HepG2 (cell line): Measurements from ENCODE around the gene PRKAR1A. TPM values are rescaled to one million over a fixed set of nuclear protein-coding genes. Genes with fewer than 3 reads are reported as not detected.
A peak's percentile ranks its signal among the peaks of the same experiment; 100 is the strongest.

Experiments
- ATAC-seq: fragments of 200-7000 bp; cut with Tn5 transposase; 3 replicates; pipeline ENCODE4 v1.9.1; 2020; ENCODE audit warnings: mild to moderate bottlenecking, moderate library complexity
- BruUV-seq: library from RNA; stranded (reverse); fragments of 400-500 nt; replicated peaks from 2 replicates; lab custom pipeline; 2021; lab: Mats Ljungman, UMichigan
- CTCF ChIA-PET: fragments of 300-600 bp; formaldehyde crosslinking; extraction: SDS; loops from one replicate; lab custom pipeline; 2021; ENCODE audit warnings: low total read pairs, inconsistent platforms, low intra/inter-chr PET ratio; lab: Yijun Ruan, JAX
- POLR2A ChIA-PET: fragments of 350-600 bp; sonication (Branson Sonifier 250); formaldehyde crosslinking; loops from one replicate; lab custom pipeline; 2020; ENCODE audit warnings: antibody characterized with exemption, inconsistent platforms; lab: Yijun Ruan, JAX
- DNase-seq: peaks from one replicate; pipeline ENCODE4 v3.0.0-alpha.2; 2015; ENCODE audit warnings: low spot score
- FAIRE-seq: peaks from 3 replicates; lab custom pipeline; 2011; peaks lifted over from hg19 to GRCh38; lab: Jason Lieb, UNC
- H2AFZ ChIP-seq: one replicate; pipeline ENCODE4 v1.6.1; 2011; ENCODE audit warnings: low read length, inconsistent platforms
- H3K27ac ChIP-seq: fragments of 300-600 bp; 3 replicates; pipeline ENCODE4 v1.8.0; 2011; ENCODE audit warnings: mixed run types, mild to moderate bottlenecking, mixed read lengths, low read length, inconsistent platforms; ENCODE audit not compliant: insufficient read depth; ENCODE audit errors: extremely low read length
- H3K27me3 ChIP-seq, 2 experiments: fragments of 200-600 bp in 1 of 2; 2 replicates in 1 of 2; 3 replicates in 1 of 2; pipeline versions ENCODE4 v1.6.0 to v1.8.0; 2011; ENCODE audit warnings: low read length in 2 of 2, mild to moderate bottlenecking in 2 of 2, moderate library complexity in 2 of 2, inconsistent platforms in 1 of 2; ENCODE audit not compliant: insufficient read depth in 2 of 2, control insufficient read depth in 1 of 2
- H3K36me3 ChIP-seq, 2 experiments: fragments of 200-600 bp in 1 of 2; replicated peaks in 1 of 2; 2 replicates in 1 of 2; 3 replicates in 1 of 2; pipeline versions ENCODE4 v1.5.1 to v1.8.0; 2011; ENCODE audit warnings: low read length in 2 of 2, inconsistent platforms in 1 of 2; ENCODE audit not compliant: insufficient read depth in 2 of 2, control insufficient read depth in 1 of 2
- H3K4me1 ChIP-seq: 2 replicates; pipeline ENCODE4 v1.5.1; 2012; ENCODE audit warnings: low read length, inconsistent platforms; ENCODE audit not compliant: insufficient read depth
- H3K4me2 ChIP-seq: 2 replicates; pipeline ENCODE4 v1.6.0; 2011; ENCODE audit warnings: low read depth, low read length, inconsistent platforms
- H3K4me3 ChIP-seq, 3 experiments: fragments of 200-600 bp in 1 of 3; sonication (generic), shearing (Covaris generic) in 1 of 3; replicated peaks in 1 of 3; 2 replicates each; pipeline ENCODE4 v1.5.1; 2011 to 2016; ENCODE audit warnings: low read length in 3 of 3, inconsistent platforms in 2 of 3, low read depth in 2 of 3, mild to moderate bottlenecking in 2 of 3, control low read depth in 1 of 3, mixed read lengths in 1 of 3; ENCODE audit not compliant: insufficient read depth in 1 of 3
- H3K79me2 ChIP-seq: one replicate; pipeline ENCODE4 v1.6.1; 2011; ENCODE audit warnings: low read length, inconsistent platforms; ENCODE audit not compliant: insufficient read depth
- H3K9ac ChIP-seq: 2 replicates; pipeline ENCODE4 v1.6.0; 2011; ENCODE audit warnings: mild to moderate bottlenecking, low read depth, low read length, inconsistent platforms; ENCODE audit not compliant: insufficient read depth
- H3K9me3 ChIP-seq: 2 replicates; pipeline ENCODE4 v1.5.1; 2012; ENCODE audit warnings: mild to moderate bottlenecking, low read length
- H4K20me1 ChIP-seq: 2 replicates; pipeline ENCODE4 v1.6.0; 2011; ENCODE audit warnings: inconsistent platforms, mild to moderate bottlenecking, low read length, moderate library complexity; ENCODE audit not compliant: insufficient read depth
- ARID2 ChIP-seq: sonication (generic); formaldehyde crosslinking; IDR thresholded peaks from 2 replicates; pipeline ENCODE4 v1.8.1; 2022; ENCODE audit warnings: mild to moderate bottlenecking, missing genetic modification reagents, borderline replicate concordance
- CBFB ChIP-seq: sonication (generic); formaldehyde crosslinking; IDR thresholded peaks from 2 replicates; pipeline ENCODE4 v1.4.0; 2020; ENCODE audit warnings: missing genetic modification reagents
- HNF4A ChIP-seq: sonication (generic); formaldehyde crosslinking; IDR thresholded peaks from 2 replicates; pipeline ENCODE4 v1.4.0; 2020; ENCODE audit warnings: missing genetic modification reagents
- HNF4G ChIP-seq, 2 experiments: sonication (generic) in 1 of 2; formaldehyde crosslinking in 1 of 2; IDR thresholded peaks; 2 replicates each; pipeline versions ENCODE4 v1.4.0 to v1.6.1; 2011 to 2020; ENCODE audit warnings: borderline replicate concordance in 2 of 2, low read depth in 2 of 2, mild to moderate bottlenecking in 2 of 2, low read length in 1 of 2, missing genetic modification reagents in 1 of 2, moderate library complexity in 1 of 2
- HOXD1 ChIP-seq: sonication (generic); formaldehyde crosslinking; IDR thresholded peaks from 2 replicates; pipeline ENCODE4 v1.5.0; 2020; ENCODE audit warnings: missing genetic modification reagents
- KMT2A ChIP-seq: sonication (generic); formaldehyde crosslinking; IDR thresholded peaks from 2 replicates; pipeline ENCODE4 v1.4.0; 2020; ENCODE audit warnings: missing genetic modification reagents
- RAD51 ChIP-seq: fragments of 450-650 bp; IDR thresholded peaks from 2 replicates; pipeline ENCODE4 v1.6.1; 2016; ENCODE audit warnings: borderline replicate concordance
- SMYD3 ChIP-seq: sonication (generic); formaldehyde crosslinking; IDR thresholded peaks from 2 replicates; pipeline ENCODE4 v1.8.1; 2023; ENCODE audit warnings: mild to moderate bottlenecking, missing genetic modification reagents
- SOX5 ChIP-seq: IDR thresholded peaks from 2 replicates; pipeline ENCODE4 v1.6.1; 2016; ENCODE audit warnings: borderline replicate concordance
- TEAD3 ChIP-seq: optimal IDR thresholded peaks from 2 replicates; pipeline ENCODE3; 2016; ENCODE audit warnings: borderline replicate concordance
- TFAP4 ChIP-seq: sonication (generic); IDR thresholded peaks from 2 replicates; pipeline ENCODE4 v1.6.1; 2016; ENCODE audit warnings: low read depth, borderline replicate concordance
- YEATS4 ChIP-seq: sonication (generic); formaldehyde crosslinking; IDR thresholded peaks from 2 replicates; pipeline ENCODE4 v1.4.0; 2020; ENCODE audit warnings: missing genetic modification reagents, borderline replicate concordance
- ZMYM4 ChIP-seq: sonication (generic); formaldehyde crosslinking; IDR thresholded peaks from 2 replicates; pipeline ENCODE4 v1.8.1; 2023; ENCODE audit warnings: mild to moderate bottlenecking, missing genetic modification reagents
- ZNF335 ChIP-seq: sonication (generic); formaldehyde crosslinking; IDR thresholded peaks from 2 replicates; pipeline ENCODE4 v1.4.0; 2020; ENCODE audit warnings: missing genetic modification reagents
- ZNF430 ChIP-seq: sonication (generic); formaldehyde crosslinking; IDR thresholded peaks from 2 replicates; pipeline ENCODE4 v1.9.0; 2021; ENCODE audit warnings: mild to moderate bottlenecking, missing genetic modification reagents
- ZNF770 ChIP-seq: sonication (generic); formaldehyde crosslinking; IDR thresholded peaks from 2 replicates; pipeline ENCODE4 v1.5.0; 2020; ENCODE audit warnings: mild to moderate bottlenecking, missing genetic modification reagents
- ZSCAN12 ChIP-seq: sonication (generic); formaldehyde crosslinking; IDR thresholded peaks from 2 replicates; pipeline ENCODE4 v1.9.0; 2021; ENCODE audit warnings: mild to moderate bottlenecking, missing genetic modification reagents
- ZSCAN31 ChIP-seq: sonication (generic); formaldehyde crosslinking; IDR thresholded peaks from 2 replicates; pipeline ENCODE4 v1.5.0; 2020; ENCODE audit warnings: low read depth, mild to moderate bottlenecking, missing genetic modification reagents
- WGBS: methylation state at CpG from one replicate; pipeline ENCODE4 v1.1.6; 2017; ENCODE audit warnings: low lambda C conversion rate; 5-methylcytosine and 5-hydroxymethylcytosine counted together
- in situ Hi-C: cut with HindIII; loops from 2 replicates; pipeline ENCODE4 v1.10.0; 2017; ENCODE audit warnings: low pct_unique_long_range_greater_than_20kb; ENCODE audit not compliant: extremely low pct_ligation_motif_present
- intact Hi-C: fragments of 100-400 bp; cut with micrococcal nuclease; formaldehyde crosslinking; loops from one replicate; pipeline ENCODE4 v1.10.0; 2022; ENCODE audit not compliant: unreplicated experiment
- polyA plus RNA-seq, 8 experiments: library from polyadenylated mRNA; depleted of rRNA in 3 of 8; stranded (reverse) in 7 of 8; unstranded in 1 of 8; fragments of >200 nt; fragmentation: Illumina TruSeq in 4 of 8; extraction: Trizol in 4 of 8; gene quantifications; 2 replicates each; pipeline versions ENCODE4 v1.2.1 to v1.2.3, GENCODE V29; 2011 to 2016; ENCODE audit warnings: low read depth in 4 of 8, missing spikeins in 1 of 8, mixed read lengths in 1 of 8; ENCODE audit not compliant: insufficient read depth in 1 of 8
- total RNA-seq, 5 experiments: library from RNA; depleted of rRNA; stranded (reverse); fragments of >200 nt; fragmentation: Illumina TruSeq; extraction: Trizol; gene quantifications; 2 replicates each; pipeline ENCODE4 v1.2.3, GENCODE V29; 2016; ENCODE audit warnings: low read depth in 1 of 5
- TF ChIP-seq, protein P1 (sequence below): sonication (generic); formaldehyde crosslinking; IDR thresholded peaks from 2 replicates; pipeline ENCODE4 v1.8.1; 2023; ENCODE audit warnings: missing genetic modification reagents, inconsistent platforms, borderline replicate concordance

The PRKAR1A gene
- total and polyA plus RNA-seq, 2 of the 13 experiments (the other 11 are each of a cell fraction or from before 2014, with no cell fraction given) = 265 to 266 TPM

GRCh38 chr17:68463211-68464019 is 48.8 kb upstream of the PRKAR1A start:
- ChIA-PET CTCF (interaction anchor here (1.1 to 2.8 kb wide), 5 partner anchors 27 to 290 kb away, joined by 3 to 19 read pairs (median 12); no protein-coding TSS in a partner anchor), POLR2A (interaction anchor here (1.0 kb wide), 1 partner anchor 22 kb away, joined by 3 read pairs; no protein-coding TSS in a partner anchor)
- Histone ChIP-seq H3K4me1 (peaks cover 63% of the 10 kb centered on the region), H3K27me3 (no peaks in the 10 kb centered on the region), H3K27ac (peak overlapping the region; percentile 11), H3K9me3 (no peaks in the 10 kb centered on the region), H3K4me3 (peak overlapping the region in 1 of 3 experiments; percentile 11; a peak in 1 of 6 replicates), H4K20me1 (no peaks in the 10 kb centered on the region), H3K9ac (peak overlapping the region; percentile 11; the same call in 1 of the 2 replicates), H3K36me3 (no peaks in the 10 kb centered on the region), H3K79me2 (no peaks in the 10 kb centered on the region), H3K4me2 (peak overlapping the region; percentile 54), H2AFZ (peak overlapping the region; percentile 38)
- in situ Hi-C loops = loop anchor here (5.0 kb wide), 1 partner anchor 291 kb away; no protein-coding TSS in a partner anchor
- no peak for FAIRE-seq
- 6% methylated on average over 6 of the region's 6 CpGs for WGBS
- no TSS peak for BruUV-seq
- DNase-seq = no peak
- peak; percentile 55 for ATAC-seq
- intact Hi-C loops = loop anchor here (1.0 to 2.0 kb wide), 5 partner anchors 27 to 291 kb away; no protein-coding TSS in a partner anchor
- TF ChIP-seq HNF4G (IDR thresholded peaks at IDR 0.05; ENCODE audit: borderline replicate concordance, low read depth, low read length) (no peak), HNF4G (CRISPR knock-in tag; IDR thresholded peaks at IDR 0.05; ENCODE audit: borderline replicate concordance, low read depth) (no peak), TFAP4 (peak; percentile 25; the same call in 1 of the 2 replicates), HOXD1 (no peak), HNF4A (CRISPR knock-in tag) (peak; percentile 59), CBFB (CRISPR knock-in tag) (no peak), ZNF770 (CRISPR knock-in tag) (0 out of 2 replicates have a peak, but pooled peaks have one; percentile 27), YEATS4 (0 out of 2 replicates have a peak, but pooled peaks have one; percentile 51), SMYD3 (CRISPR knock-in tag) (no peak), ZNF335 (CRISPR knock-in tag) (0 out of 2 replicates have a peak, but pooled peaks have one; percentile 5), ARID2 (CRISPR knock-in tag) (no peak), TEAD3 (CRISPR knock-in tag) (peak; percentile 3), SOX5 (CRISPR knock-in tag) (0 out of 2 replicates have a peak, but pooled peaks have one; percentile 11), ZSCAN31 (CRISPR knock-in tag) (peak; percentile 24; the same call in 1 of the 2 replicates), ZSCAN12 (CRISPR knock-in tag) (0 out of 2 replicates have a peak, but pooled peaks have one; percentile 36), ZMYM4 (no peak; the same call in 1 of the 2 replicates), RAD51 (no peak), ZNF430 (CRISPR knock-in tag) (peak; percentile 36; the same call in 1 of the 2 replicates), KMT2A (CRISPR knock-in tag) (0 out of 2 replicates have a peak, but pooled peaks have one; percentile 14)
- TF ChIP-seq, protein P1, sequence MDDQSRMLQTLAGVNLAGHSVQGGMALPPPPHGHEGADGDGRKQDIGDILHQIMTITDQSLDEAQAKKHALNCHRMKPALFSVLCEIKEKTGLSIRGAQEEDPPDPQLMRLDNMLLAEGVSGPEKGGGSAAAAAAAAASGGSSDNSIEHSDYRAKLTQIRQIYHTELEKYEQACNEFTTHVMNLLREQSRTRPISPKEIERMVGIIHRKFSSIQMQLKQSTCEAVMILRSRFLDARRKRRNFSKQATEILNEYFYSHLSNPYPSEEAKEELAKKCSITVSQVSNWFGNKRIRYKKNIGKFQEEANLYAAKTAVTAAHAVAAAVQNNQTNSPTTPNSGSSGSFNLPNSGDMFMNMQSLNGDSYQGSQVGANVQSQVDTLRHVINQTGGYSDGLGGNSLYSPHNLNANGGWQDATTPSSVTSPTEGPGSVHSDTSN (CRISPR knock-in tag) = no peak
